GM12874 (cell line): ENCODE results near the gene FAT1.

Source experiments
- CTCF ChIP-seq: IDR thresholded peaks from 2 replicates; pipeline ENCODE4 v1.5.1; 2011; ENCODE audit warnings: low read depth, mild to moderate bottlenecking, control low read depth, low read length, moderate library complexity; ENCODE audit not compliant: insufficient read depth

The FAT1 gene

DNA sequence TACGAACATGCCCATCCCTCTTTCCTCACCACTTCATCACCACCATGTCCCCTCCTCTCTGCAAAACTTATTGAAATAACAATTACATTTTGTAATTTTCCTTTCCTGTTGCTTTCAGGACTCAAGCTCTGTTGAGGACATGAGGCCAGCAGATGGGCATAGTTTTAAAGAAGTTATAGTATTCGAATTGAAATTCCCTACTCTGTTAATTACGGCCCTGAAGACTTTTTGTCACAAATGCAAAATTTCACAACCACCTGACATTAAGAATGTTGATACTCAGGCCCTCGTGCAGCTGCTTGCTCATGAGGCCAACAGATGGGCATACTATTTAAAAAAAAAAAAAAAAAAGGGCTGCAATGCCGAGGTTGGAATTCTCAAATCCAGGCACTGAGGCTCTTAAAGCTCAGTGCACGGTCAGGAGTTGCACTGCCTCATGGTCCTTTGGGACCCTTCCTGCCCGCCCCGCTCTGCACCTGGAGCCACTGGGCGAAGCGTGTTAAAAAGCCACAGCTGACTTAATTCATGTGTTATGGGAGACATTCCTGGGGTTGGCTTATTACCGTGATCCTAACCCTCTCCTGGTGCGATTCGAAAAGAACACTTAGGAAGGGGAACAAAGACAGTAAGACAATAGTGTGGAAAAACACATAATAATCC lies 34.2 kb upstream of the FAT1 start:
- TF ChIP-seq CTCF, result no peak

GRCh38 chr4:186755550-186756519 lies 32.2 kb upstream of the FAT1 start:
- no peak for TF ChIP-seq CTCF

DNA sequence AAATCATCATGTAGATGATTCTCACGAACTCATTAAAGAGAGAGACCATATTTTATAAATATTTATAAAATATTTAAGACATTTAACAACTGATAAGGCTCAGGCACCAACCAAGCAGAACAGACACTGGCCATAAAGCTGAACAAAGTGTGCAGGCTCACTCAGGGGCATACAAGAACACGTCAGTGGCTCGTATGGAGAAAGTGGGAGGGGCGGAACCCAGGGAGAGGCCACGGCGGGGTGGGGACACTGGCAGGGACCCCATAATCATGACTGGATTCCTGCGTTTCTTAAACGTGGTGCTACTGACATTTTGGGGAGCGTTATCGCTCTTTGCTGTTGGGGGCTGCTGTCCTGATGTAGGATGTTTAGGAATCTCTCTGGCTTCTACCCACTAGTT lies 31.3 kb upstream of the FAT1 start:
- TF ChIP-seq CTCF, result no peak

GRCh38 chr4:186752325-186752724 lies 28.7 kb upstream of the FAT1 start:
- TF ChIP-seq CTCF, result no peak

DNA sequence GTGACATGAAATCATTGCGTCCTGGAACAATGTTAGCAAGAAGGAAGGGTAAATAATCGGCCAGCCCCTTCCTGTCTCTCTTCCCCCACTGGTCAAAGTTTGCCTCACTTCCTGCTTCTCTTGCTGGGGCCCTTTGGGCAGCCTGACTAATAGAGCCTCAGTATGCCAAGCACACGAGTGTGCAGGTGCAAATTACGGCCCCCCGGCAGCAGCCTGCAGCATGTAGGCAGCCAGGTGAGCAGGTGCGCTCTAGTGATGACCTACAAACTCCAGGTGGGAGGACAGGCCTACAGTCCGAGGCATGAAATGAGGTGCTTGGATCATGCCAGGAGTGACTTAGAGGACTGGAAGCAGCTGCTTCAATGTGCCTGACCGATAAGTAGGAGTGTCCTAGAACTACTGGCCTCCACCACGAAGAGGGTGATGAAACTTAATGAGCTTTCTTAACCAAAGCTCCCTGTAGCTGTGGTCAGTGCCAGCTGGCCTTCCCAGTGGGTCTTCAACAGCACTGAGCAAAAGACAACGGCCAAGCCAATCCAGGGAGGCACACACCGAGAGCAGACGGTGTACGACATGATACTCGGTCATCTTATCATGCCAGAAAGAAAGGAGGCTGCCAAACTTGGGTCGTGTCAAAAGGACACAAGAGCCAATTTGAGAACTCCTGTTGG lies 26.1 kb upstream of the FAT1 start:
- TF ChIP-seq CTCF, result no peak

GRCh38 chr4:186746581-186746980 lies 22.9 kb upstream of the FAT1 start:
- TF ChIP-seq CTCF, result no peak

DNA sequence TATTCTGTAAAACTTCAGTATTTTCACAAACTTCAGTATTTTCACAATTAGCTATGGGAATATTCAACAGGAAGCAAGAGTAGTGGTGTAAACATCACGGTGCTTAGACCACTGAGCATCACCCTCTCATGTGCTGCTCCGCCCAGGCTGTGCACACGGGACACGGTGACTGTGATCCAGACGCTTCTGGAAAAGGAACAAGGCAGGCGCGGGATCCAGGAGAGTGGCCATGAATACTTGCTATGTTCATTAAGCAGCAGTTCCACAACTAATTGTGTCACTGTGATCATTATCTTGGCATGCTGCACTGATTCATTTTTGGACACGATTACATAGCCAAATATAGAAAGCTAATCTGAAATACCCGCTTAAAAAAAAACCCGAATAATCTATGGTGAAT lies 19.6 kb upstream of the FAT1 start:
- no peak for TF ChIP-seq CTCF
